ENCODE data around the gene MSMO1.
"Not testable (repeated sequence)": the region's sequence is repeated elsewhere in the genome, so short reads cannot be mapped to it uniquely, and the experiment has no call there.

The MSMO1 gene

GRCh38 chr4:165327211-165328100 is at the start of gene MSMO1:
Gene MSMO1 (plus strand): TSS chr4:165327669. CDS start chr4:165333371, 5,702 bp downstream.
- peaks cover 14% of the 10 kb centered on the region for H3K36me3 Mint-ChIP-seq
- ATAC-seq (ENCODE audit: low read depth) (peak; percentile 93), DNase-seq (ENCODE audit: low spot score in 2 of 2) (peak; percentile 91 to 97)
- H3K4me3 Mint-ChIP-seq: no peak within 1 kb of the TSS
- peaks cover 26% of the 10 kb centered on the region for H3K4me1 Mint-ChIP-seq
- no peak within 1 kb of the TSS for H3K27ac Mint-ChIP-seq
- no peaks in the 10 kb centered on the region for H3K27me3 Mint-ChIP-seq
- no peaks in the 10 kb centered on the region for H3K9me3 Mint-ChIP-seq

- not testable (repeated sequence) for H3K4me1 Mint-ChIP-seq; H3K27ac Mint-ChIP-seq; H3K4me3 Mint-ChIP-seq; H3K9me3 Mint-ChIP-seq; DNase-seq (ENCODE audit: low spot score in 2 of 2); ATAC-seq (ENCODE audit: low read depth); H3K27me3 Mint-ChIP-seq
- peaks cover 27% of the 10 kb centered on the region for H3K36me3 Mint-ChIP-seq
These were observed 47.9 kb upstream of the MSMO1 start for GRCh38 chr4:165279531-165279930.

GRCh38 chr4:165284697-165285096 is 42.8 kb upstream of the MSMO1 start:
- H3K36me3 Mint-ChIP-seq: peaks cover 22% of the 10 kb centered on the region
- H3K4me1 Mint-ChIP-seq: peaks cover 26% of the 10 kb centered on the region
- H3K4me3 Mint-ChIP-seq; DNase-seq (ENCODE audit: low spot score in 2 of 2); H3K27me3 Mint-ChIP-seq; H3K9me3 Mint-ChIP-seq; ATAC-seq (ENCODE audit: low read depth): not testable (repeated sequence)
- peak overlapping the region; percentile 12 for H3K27ac Mint-ChIP-seq

DNA sequence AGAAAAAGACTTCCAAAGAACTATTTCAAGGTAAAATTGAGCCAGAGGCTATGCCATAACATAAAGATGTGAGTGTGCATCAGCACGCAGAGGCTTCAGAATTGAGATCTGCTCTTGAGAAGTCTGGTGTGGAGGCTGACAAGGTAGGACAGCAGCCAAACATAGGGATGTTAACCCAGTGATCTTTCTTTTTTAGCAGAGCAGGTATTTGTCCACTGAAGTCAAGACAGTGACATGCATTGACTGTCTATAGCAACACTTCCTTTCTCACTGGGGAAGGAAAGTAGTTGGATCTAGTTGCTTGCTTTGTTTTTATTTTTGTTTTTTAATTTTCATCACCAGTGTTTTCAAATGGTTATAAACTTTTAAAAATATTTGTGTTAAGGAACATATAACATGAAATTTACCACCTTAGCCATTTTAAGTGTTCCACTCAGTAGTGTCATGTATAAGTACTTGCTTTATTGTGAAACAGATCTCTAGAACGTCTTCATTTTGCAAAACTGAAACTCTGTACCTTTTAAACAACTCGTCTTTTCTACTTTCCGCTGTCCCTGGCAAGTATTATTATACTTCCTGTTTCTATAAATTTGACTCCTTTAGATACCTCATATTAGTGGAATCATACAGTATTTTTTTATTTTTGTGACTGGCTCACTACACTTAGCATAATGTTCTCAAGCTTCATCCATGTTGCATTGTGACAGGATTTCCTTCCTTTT is 40.7 kb upstream of the MSMO1 start:
- H3K27ac Mint-ChIP-seq: peak overlapping the region; percentile 54
- H3K4me3 Mint-ChIP-seq: peak overlapping the region; percentile 69
- peaks cover 19% of the 10 kb centered on the region for H3K36me3 Mint-ChIP-seq
- peaks cover 32% of the 10 kb centered on the region for H3K4me1 Mint-ChIP-seq
- H3K9me3 Mint-ChIP-seq; DNase-seq (ENCODE audit: low spot score in 2 of 2); H3K27me3 Mint-ChIP-seq: not testable (repeated sequence)
- peak; percentile 79 for ATAC-seq (ENCODE audit: low read depth)

DNA sequence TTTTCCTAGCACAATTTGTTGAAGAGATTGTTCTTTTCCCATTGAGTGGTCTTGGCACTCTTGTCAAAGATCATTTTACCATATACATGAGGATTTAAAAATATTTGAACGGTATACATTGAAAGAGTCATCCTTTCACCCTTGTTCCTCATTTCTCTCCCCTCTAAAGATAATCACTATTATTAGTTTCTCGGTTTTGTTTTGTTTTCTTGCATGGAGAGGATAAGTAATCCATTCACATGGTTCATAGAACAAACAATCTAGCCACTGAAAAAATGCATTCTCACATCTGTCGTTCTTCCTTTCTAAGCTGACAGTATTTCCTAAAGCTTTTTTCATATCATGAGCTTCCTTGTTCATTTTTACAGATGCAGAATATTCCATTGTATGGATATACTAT is 39.2 kb upstream of the MSMO1 start:
- Mint-ChIP-seq H3K27ac (no peak overlapping the region), H3K27me3 (no peaks in the 10 kb centered on the region), H3K36me3 (peaks cover 9% of the 10 kb centered on the region), H3K4me1 (peaks cover 32% of the 10 kb centered on the region), H3K9me3 (peaks cover 4% of the 10 kb centered on the region), H3K4me3 (no peak overlapping the region)
- ATAC-seq (ENCODE audit: low read depth) (no peak), DNase-seq (ENCODE audit: low spot score in 2 of 2) (no peak)

DNA sequence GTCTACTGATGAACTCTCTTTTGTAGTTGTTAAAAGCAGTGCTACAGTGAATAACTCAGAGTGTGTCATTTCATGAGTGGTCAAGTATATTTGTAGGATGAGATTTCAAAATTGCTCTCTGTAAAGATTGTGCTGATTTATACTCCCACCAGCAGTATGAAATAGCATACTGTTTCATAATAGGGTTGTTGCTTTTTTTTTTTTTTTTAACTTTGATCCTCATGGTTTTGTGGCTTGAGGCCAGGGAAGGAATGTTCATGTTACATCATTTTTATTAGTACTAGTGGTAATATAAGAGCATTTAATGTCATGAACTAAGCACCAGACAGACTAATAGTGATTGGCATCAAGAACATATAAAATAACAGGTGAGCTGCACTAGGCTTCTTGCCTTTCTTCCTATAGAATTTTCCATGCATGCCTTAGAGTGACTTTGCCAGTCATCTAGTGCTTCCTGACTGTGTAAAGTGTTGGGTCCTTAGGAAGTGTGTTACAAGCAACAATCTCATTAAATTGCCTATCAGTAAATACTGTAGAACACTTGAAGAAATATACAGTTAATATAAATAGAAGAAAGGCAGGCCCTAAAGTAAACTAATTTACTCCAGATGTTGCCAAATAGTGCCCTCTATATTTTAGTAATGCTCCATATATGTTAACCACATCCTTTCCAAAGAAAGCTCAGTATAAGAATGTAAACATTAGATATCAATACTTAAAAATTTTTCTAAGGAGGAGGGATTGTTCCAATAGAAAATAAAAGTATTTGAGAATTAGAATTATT is 38.6 kb upstream of the MSMO1 start:
- DNase-seq (ENCODE audit: low spot score in 2 of 2) (no peak), ATAC-seq (ENCODE audit: low read depth) (no peak)
- Mint-ChIP-seq H3K9me3 (peaks cover 4% of the 10 kb centered on the region), H3K4me3 (no peak overlapping the region), H3K27ac (no peak overlapping the region), H3K4me1 (peaks cover 32% of the 10 kb centered on the region), H3K27me3 (no peaks in the 10 kb centered on the region), H3K36me3 (peaks cover 9% of the 10 kb centered on the region)

- Mint-ChIP-seq H3K4me3 (no peak overlapping the region), H3K36me3 (peaks cover 6% of the 10 kb centered on the region), H3K4me1 (peaks cover 32% of the 10 kb centered on the region), H3K27me3 (no peaks in the 10 kb centered on the region), H3K27ac (no peak overlapping the region), H3K9me3 (peaks cover 2% of the 10 kb centered on the region)
- DNase-seq (ENCODE audit: low spot score in 2 of 2) (no peak), ATAC-seq (ENCODE audit: low read depth) (no peak)
These were observed 38.1 kb upstream of the MSMO1 start for GRCh38 chr4:165289423-165289785.

DNA sequence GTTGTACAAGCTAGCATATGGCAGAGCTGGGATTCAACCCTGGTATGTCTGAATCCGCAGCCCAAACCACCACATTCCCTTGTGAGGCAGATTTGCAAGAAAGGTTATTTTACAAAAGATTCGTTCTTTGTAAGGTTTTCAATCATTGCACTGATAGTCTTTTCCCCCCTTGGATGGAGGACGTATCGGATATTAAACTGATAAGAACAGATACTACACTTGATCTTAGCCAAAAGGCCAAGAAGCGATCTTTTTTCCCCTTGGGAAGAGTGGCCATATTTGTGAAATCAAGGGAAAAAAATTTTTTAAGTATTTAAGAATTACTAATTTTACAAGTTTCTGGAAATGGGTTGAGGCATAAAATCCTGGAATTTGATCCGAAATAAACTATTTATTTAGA is 34.4 kb upstream of the MSMO1 start:
- Mint-ChIP-seq H3K27me3 (no peaks in the 10 kb centered on the region), H3K9me3 (no peaks in the 10 kb centered on the region), H3K27ac (no peak overlapping the region), H3K4me3 (no peak overlapping the region), H3K36me3 (peaks cover 14% of the 10 kb centered on the region), H3K4me1 (peaks cover 25% of the 10 kb centered on the region)
- no peak for ATAC-seq (ENCODE audit: low read depth)
- DNase-seq (ENCODE audit: low spot score in 2 of 2): no peak

DNA sequence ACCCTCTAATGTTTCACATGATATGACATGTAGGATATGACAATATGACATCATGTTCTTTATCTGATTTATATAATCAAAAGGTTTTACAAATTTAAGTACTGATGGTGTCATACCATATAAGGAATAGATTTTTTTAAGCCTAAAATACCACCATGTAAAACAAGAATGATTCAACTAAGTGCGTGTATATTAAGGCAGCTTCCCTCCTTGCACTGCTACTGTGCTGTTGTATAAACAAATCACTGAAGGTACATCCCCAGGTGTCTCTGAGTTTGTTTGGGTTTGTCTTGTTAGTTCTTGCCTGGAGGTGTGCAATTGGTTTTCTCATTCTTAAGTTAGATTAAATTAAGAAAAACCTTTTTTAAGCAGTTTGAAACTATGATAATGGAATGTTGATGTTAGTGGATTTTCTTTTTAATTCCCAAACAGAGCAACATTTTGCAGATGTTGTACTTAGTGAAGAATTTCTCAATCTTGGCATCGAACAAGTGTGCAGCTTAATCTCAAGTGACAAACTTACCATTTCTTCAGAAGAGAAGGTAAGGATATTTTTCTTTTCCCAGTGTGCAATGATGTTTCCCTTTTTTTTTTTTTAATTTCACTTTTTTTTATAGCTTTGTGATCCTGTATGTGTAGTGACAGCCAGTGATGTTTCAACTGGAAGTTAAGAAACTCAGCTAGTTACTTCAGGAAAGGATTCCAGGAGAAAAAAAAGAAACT is 33.4 kb upstream of the MSMO1 start:
- no peak for DNase-seq (ENCODE audit: low spot score in 2 of 2)
- Mint-ChIP-seq H3K27me3 (no peaks in the 10 kb centered on the region), H3K4me3 (peak overlapping the region; percentile 88), H3K36me3 (peaks cover 17% of the 10 kb centered on the region), H3K4me1 (peaks cover 20% of the 10 kb centered on the region), H3K27ac (peak overlapping the region; percentile 91), H3K9me3 (no peaks in the 10 kb centered on the region)
- ATAC-seq (ENCODE audit: low read depth): no peak

DNA sequence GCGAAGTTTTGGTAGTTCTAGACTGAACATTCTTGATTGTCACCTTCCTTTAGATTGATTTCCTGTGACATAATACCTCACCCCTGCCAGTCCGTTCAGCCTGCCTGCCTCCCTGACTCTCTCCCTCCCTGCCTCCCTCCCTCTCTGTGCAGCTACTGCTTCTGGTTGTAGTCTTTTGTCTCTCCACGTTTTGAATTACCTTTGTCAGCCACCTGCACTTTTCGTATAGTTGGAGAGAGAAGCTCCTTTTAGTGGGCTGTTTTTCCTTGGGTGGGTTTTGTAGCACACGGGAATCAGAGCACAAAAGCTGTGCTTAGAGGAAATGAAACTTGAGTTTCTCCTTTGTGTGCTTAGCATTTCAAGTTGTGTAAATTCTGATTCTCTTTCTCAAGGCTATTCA is 32.6 kb upstream of the MSMO1 start:
- ATAC-seq (ENCODE audit: low read depth) (peak; percentile 88), DNase-seq (ENCODE audit: low spot score in 2 of 2) (peak; percentile 18 to 22)
- H3K27ac Mint-ChIP-seq: peak overlapping the region; percentile 91
- H3K36me3 Mint-ChIP-seq: peaks cover 22% of the 10 kb centered on the region
- H3K9me3 Mint-ChIP-seq: no peaks in the 10 kb centered on the region
- H3K27me3 Mint-ChIP-seq: no peaks in the 10 kb centered on the region
- H3K4me1 Mint-ChIP-seq: peaks cover 20% of the 10 kb centered on the region
- H3K4me3 Mint-ChIP-seq: peak overlapping the region; percentile 88

DNA sequence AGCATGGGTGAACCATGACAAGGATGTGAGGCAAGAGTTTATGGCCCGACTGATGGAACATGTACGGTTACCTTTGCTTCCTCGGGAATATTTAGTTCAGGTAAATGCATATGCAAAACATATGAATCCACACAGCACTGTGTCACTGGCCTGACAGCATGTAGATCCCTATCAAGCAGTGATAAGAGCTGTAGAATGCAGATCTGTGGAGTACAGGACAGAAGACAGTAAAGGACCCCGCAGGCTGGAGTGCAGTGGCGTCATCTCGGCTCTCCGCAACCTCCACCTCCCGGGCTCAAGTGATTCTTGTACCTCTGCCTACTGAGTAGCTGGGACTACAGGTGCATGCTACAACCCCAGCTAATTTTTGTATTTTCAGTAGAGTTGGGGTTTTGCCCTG is 29.8 kb upstream of the MSMO1 start:
- H3K4me3 Mint-ChIP-seq: no peak overlapping the region
- ATAC-seq (ENCODE audit: low read depth) (no peak), DNase-seq (ENCODE audit: low spot score in 2 of 2) (no peak)
- no peaks in the 10 kb centered on the region for H3K27me3 Mint-ChIP-seq
- peaks cover 20% of the 10 kb centered on the region for H3K4me1 Mint-ChIP-seq
- H3K27ac Mint-ChIP-seq: no peak overlapping the region
- peaks cover 24% of the 10 kb centered on the region for H3K36me3 Mint-ChIP-seq
- H3K9me3 Mint-ChIP-seq: no peaks in the 10 kb centered on the region

DNA sequence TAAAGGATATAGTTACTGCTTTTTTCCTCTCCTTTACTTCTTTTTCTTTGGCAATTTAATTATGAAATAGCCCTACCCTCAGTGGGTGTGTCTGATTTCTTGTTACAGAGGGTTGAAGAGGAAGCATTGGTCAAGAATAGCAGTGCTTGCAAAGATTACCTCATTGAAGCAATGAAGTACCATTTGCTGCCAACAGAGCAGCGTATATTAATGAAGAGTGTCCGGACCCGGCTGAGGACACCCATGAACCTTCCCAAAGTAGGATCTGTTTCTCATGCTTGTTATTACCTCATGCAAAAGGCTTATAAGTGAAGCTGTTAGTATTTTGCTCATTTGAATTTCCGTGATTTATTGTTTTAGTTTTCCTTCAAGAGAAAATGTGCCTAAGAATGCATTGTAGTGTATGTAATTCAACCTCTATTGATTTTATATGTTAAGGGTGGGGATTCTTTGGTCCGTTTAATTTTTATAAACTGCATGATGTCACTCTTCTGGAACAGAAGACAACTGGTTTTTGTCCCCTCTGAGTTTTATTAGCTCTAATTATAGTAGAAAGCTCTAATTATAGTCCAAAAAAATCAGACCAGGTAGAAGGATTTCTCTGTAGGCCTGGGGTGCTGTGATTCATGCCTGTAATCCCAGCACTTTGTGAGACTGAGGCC is 27.9 kb upstream of the MSMO1 start:
- Mint-ChIP-seq H3K9me3 (no peaks in the 10 kb centered on the region), H3K4me3 (no peak overlapping the region), H3K27me3 (no peaks in the 10 kb centered on the region), H3K27ac (no peak overlapping the region), H3K4me1 (peaks cover 19% of the 10 kb centered on the region), H3K36me3 (peaks cover 26% of the 10 kb centered on the region)
- ATAC-seq (ENCODE audit: low read depth) (no peak), DNase-seq (ENCODE audit: low spot score in 2 of 2) (no peak)

DNA sequence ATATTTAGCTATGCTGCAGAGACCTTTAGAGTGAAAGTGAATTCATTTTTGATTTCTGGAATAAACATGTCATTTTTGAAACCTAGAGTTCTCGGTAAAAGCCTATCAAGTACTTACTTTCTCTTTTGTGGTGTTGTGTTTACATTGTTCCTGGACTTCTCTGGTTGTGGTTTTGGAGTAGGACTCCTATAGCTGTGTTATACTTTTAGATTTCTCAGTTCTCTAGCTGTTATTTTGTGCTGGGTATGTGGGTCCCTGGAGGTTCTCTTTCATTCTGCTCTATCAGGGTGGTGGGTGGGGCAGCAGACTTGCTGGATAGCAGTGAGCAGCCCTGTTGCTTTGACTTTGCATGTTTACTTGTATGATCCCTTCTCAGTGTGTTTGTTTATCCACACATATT is 25.6 kb upstream of the MSMO1 start:
- DNase-seq (ENCODE audit: low spot score in 2 of 2) (no peak), ATAC-seq (ENCODE audit: low read depth) (peak; percentile 21)
- Mint-ChIP-seq H3K27ac (peak overlapping the region; percentile 11), H3K36me3 (peaks cover 25% of the 10 kb centered on the region), H3K4me1 (peaks cover 6% of the 10 kb centered on the region), H3K27me3 (no peaks in the 10 kb centered on the region), H3K4me3 (peak overlapping the region; percentile 73), H3K9me3 (no peaks in the 10 kb centered on the region)
